Measurements from ENCODE around the gene TIMP2. TPM values are rescaled to one million over a fixed set of nuclear protein-coding genes. Genes with fewer than 3 reads are reported as not detected.

The TIMP2 gene
- total and polyA plus RNA-seq, 2 of the 13 experiments (the other 11 are each of a cell fraction or from before 2014, with no cell fraction given) = 3.8 to 8.5 TPM

- TF ChIP-seq ZNF646 (CRISPR knock-in tag; IDR thresholded peaks at IDR 0.05) (no peak), SNAPC2 (CRISPR knock-in tag; IDR thresholded peaks at IDR 0.05) (no peak), ZZZ3 (CRISPR knock-in tag; IDR thresholded peaks at IDR 0.05; ENCODE audit: borderline replicate concordance) (no peak), ZNF205 (CRISPR knock-in tag; IDR thresholded peaks at IDR 0.05) (no peak)
Measured at GRCh38 chr17:78956254-78956653, 31.1 kb upstream of the TIMP2 start (continued).

GRCh38 chr17:78954684-78955083, 29.5 kb upstream of the TIMP2 start:
- DNase-seq (ENCODE audit: low spot score) (no peak), ATAC-seq (no peak), FAIRE-seq (no peak)
- in situ Hi-C loops (cut with HindIII; ENCODE audit: extremely low pct_ligation_motif_present, low pct_unique_long_range_greater_than_20kb) = no loop called here
- ChIA-PET POLR2A (interaction anchor here (1.3 kb wide), 1 partner anchor 25 kb away, joined by 3 read pairs; the partner anchor contains the start of gene LGALS3BP), CTCF (ENCODE audit: low intra/inter-chr PET ratio, low total read pairs) (no interaction called here)
- Histone ChIP-seq H3K4me3 (replicated peaks in 1 of 3; ENCODE audit: insufficient read depth in 1 of 3, low read depth in 2 of 3, low read length in 3 of 3) (no peak overlapping the region), H3K9ac (ENCODE audit: insufficient read depth, low read depth, low read length) (no peak overlapping the region), H3K4me2 (ENCODE audit: low read depth, low read length) (no peak overlapping the region), H3K27me3 (ENCODE audit: control insufficient read depth in 1 of 2, insufficient read depth in 2 of 2, low read length in 2 of 2) (peaks cover 5 to 44% of the 10 kb centered on the region in 2 experiments; a peak in 4 of 5 replicates), H3K79me2 (ENCODE audit: insufficient read depth, low read length) (no peaks in the 10 kb centered on the region), H3K27ac (ENCODE audit: extremely low read length, insufficient read depth, low read length) (no peak overlapping the region), H3K4me1 (ENCODE audit: insufficient read depth, low read length) (peaks cover 34% of the 10 kb centered on the region), H4K20me1 (ENCODE audit: insufficient read depth, low read length) (no peaks in the 10 kb centered on the region), H3K36me3 (replicated peaks in 1 of 2; ENCODE audit: control insufficient read depth in 1 of 2, insufficient read depth in 2 of 2, low read length in 2 of 2) (no peaks in the 10 kb centered on the region), H2AFZ (ENCODE audit: low read length) (no peak overlapping the region), H3K9me3 (ENCODE audit: low read length) (peaks cover 18% of the 10 kb centered on the region)
- WGBS (ENCODE audit: low lambda C conversion rate) = 45% methylated on average over 13 of the region's 14 CpGs
- TF ChIP-seq POGK (CRISPR knock-in tag; conservative IDR thresholded peaks at IDR 0.05) = no peak
- no peak for TF ChIP-seq IKZF4 (CRISPR knock-in tag; IDR thresholded peaks at IDR 0.05; ENCODE audit: borderline replicate concordance, low read depth, not compliant biosample characterization)
- TF ChIP-seq MBD4 (IDR thresholded peaks at IDR 0.05; ENCODE audit: borderline replicate concordance, low read length) = no peak
- no peak for TF ChIP-seq MED1 (CRISPR knock-in tag; IDR thresholded peaks at IDR 0.05)
- BruUV-seq (replicated peaks) = no TSS peak
- intact Hi-C loops (cut with micrococcal nuclease; ENCODE audit: unreplicated experiment) = no loop called here
